ENCODE measurements around the gene FLNB.

FLNB gene

DNA sequence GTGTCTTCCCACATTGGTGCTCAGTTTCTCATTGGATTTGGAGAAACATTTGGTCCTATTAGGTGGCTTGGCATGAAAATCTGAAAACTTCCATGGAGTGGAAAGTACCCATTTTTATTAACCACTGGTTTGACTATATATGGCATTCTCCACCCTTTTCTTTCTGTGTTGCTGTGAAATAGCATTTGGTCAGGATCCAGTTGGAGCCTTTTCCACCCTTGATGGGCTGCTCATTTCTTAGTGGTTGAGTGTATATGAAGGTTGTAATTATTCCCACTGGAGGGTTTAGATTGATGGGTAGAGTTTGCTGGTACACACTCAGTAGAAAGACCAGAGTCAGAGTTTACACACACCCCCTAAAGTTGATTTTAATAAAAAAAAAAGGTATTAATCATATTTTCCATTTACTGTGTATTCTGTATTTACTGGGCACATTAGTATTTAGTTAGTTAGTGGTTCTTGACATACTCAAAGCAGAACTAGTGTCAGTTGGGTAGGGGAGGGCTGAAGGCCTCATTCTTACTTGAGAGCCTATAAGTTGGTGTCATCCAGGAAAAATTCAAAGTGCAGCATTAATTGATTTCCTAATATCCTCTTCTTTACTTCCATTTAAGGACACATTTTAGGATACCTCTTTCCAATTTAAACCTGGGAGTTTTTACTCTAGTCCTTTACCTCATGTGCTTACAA is 69.5 kb downstream of the FLNB start:
- DNase-seq (ENCODE audit: low read depth), result no peak

DNA sequence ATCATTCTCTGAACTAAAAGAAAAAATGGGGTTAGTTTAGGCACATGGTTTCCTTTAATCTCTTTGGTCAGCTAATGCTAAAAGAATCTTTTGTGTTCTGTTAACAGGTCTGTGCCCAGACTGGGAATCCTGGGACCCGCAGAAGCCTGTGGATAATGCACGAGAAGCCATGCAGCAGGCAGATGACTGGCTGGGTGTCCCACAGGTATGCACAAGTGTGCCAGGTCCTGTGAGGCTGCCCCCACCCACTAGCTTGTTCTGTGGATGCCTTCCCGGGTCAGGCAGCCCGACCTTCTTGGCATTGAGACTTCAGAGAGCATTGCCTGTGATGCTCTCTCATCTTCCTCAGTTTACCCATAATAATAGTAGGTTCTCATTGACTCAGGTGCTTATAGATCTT is 70.4 kb downstream of the FLNB start:
- DNase-seq (ENCODE audit: low read depth), result no peak

DNA sequence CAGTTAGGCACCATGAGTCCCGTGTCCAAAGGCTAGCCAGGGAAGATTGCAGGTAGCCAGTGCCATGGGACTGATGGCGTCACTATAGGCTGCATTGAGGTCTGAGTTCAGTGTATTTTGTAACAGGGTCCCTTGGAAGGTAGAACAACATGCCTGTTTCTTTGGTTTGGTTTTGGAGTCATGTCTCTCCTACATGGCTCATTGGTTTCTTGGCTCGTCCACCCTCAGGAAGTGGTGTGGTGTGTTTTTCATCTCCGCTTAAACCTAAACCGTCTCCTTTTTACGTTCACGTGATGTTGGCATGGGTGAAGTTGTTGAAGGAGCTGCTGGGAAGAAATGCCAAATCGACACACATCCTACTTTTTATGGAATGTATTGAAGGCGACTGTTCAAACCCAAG is 71.6 kb downstream of the FLNB start:
- no peak for DNase-seq (ENCODE audit: low read depth)

DNA sequence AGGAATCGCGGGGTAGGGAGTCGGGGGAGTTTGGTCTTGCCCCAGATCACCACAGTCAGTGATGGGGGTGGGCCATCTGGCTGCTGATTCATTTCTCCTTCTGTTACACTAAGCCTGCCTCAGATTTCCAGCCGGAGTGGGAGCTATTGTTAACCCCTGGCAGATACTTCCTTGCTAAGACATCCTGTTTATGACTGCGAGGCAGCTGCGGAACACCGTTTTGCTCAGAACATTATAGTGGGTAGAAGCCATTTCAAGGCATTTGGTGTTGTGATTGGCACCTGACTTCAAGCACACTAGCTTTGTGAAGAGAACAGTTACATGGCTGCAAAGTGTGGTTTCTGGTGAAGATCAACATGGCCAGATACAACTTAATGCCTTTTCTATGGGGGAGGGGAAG is 73.8 kb downstream of the FLNB start:
- no peak for DNase-seq (ENCODE audit: low read depth)

DNA sequence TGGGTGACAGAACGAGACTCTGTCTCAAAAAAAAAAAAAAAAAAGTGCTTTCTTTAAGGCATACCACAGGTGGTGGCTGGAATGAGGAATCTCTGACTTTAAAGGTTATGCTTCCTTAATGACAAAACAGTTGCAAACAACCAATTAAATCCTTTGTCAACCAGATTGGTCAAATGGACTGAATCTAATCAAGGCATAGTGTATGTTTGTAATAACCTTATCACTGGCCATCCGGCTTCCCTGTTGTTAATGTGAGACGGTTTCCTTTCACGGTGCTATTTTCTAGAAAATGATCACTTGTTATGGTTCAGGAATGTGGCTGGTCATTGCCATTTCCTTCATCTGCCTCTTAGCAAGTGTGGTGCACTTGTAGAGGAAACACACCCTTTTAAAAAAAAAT is 75.9 kb downstream of the FLNB start:
- DNase-seq (ENCODE audit: low read depth), result no peak

DNA sequence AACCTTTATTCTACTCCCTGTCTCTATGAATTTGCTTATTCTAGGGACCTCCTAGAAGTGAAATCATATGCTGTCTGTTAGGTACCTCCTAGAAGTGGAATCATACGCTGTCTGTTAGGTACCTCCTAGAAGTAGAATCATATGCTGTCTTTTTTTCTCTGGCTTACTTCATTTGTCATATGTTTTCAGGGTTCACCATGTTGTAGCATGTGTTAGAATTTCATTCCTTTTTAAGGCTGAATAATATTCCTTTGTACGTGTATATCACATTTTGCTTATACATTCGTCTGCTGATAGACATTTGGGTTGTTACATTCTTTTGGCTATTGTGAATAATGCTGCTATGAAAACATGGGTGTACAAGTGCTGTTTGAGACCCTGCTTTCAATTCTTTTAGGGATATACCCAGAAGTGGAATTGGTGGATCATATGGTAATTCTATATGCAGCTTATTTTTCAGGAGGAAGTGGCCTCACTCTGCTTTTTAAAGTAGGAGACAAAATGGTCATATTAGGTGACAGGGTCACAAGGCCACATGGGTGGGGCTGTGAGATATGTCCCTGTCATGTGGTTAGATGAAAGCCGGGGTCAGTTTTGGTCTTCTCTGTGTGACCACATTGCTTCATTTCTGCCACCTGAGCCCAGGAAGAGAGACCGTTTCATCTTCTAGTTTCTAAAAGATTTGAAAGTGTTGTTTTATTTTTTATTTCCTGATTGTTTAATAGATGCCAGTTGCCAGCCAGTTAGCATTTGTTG is 76.7 kb downstream of the FLNB start:
- no peak for DNase-seq (ENCODE audit: low read depth)

DNA sequence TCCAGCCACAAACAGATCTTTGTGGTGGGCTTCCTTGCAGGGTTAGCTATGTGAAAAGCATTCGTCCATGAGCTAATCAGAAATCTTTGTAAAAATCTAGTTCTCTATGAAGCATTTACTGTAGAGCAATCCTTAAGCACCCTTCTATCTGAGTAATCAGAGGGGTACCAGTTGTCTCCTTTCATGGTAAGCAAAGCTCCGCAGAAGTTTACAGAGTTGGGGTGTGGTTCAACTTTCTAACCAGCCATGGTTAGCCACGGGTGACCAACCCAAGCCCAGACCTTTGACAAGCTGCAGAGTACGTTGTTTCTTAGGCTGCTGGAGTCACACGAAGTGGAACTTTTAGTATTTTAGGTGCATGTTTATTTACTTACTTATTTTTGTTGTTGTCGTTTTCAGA is 77.4 kb downstream of the FLNB start:
- no peak for DNase-seq (ENCODE audit: low read depth)

DNA sequence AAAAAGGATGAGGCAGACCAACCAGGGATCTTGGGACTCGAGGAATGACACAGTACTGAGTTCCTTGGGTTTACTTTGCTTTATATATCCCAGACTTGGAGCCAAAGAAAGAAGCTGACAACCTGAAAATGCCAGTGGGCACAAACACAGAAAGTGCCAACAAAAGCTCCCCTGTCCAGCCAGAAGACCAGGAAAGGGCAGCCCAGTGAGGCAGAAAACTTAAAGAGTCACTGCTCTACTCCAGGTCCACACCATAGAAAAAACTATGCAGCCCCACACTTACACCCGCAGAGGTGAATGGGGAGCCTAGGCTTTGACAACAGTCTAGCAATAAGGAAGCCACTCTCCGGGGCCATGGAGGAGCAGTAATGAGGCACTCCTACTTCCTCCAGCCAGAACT is 80.3 kb downstream of the FLNB start:
- DNase-seq (ENCODE audit: low read depth), result no peak

DNA sequence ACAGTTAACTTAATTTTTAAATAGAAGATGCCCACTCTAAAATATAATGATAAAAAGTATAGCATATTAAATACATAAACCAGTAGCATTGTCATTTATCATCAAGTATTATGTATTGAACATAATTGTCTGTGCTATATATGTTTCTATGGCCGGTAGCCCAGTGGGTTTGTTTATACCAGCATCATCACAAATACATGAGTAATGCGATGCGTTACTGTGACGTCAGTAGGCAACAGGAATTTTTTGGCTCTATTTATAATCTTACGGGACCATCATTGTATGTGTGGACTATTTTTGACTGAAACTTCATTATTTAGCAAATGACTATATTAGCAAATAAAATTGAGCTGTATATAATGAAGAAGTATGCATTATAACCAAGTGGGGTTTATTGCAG is 82.1 kb downstream of the FLNB start:
- DNase-seq (ENCODE audit: low read depth), result no peak

DNA sequence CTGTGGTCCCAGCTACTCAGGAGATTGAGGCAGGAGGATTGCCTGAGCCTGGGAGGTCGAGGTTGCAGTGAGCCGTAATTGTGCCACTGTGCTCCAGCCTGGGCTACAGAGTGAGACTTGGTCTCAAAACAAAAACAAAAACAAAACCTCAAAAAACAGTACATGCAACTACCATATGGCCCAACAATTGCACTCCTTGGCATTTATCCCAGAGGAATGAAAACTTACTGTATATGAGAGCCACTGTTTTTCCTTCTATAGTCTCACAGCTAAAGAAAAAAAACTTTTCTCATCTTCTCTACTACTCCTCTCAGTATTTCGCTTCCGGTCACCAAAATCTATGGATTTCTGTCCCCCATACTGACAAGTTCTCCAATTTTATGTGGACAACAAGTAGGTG is 84.3 kb downstream of the FLNB start:
- no peak for DNase-seq (ENCODE audit: low read depth)

DNA sequence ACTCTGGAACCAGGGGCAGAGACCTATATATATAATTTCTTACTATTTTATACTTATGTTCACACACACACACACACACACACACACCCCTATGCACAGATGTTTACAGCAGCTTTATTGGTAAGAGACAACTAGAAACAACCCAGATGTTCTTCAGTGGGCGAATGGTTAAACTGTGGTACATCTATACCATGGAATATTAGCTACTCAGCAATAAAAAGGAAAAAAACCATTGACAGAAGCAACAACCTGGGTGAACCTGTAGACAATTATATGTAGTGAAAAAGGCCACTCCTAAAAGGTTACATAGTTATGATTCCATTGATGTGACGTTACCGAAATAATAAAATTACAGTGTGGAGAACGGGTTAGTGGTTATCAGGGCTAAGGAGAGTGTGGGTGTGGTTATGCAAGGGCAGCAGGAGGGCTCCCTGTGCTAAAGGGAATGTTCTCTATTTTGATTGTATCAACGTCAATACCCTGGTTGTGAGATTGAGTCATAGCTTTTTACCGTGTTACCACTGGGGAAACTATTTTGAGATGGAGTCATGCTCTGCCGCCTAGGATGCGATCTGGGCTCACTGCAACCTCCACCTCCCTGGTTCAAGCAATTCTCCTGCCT is 85.5 kb downstream of the FLNB start:
- DNase-seq (ENCODE audit: low read depth), result no peak

DNA sequence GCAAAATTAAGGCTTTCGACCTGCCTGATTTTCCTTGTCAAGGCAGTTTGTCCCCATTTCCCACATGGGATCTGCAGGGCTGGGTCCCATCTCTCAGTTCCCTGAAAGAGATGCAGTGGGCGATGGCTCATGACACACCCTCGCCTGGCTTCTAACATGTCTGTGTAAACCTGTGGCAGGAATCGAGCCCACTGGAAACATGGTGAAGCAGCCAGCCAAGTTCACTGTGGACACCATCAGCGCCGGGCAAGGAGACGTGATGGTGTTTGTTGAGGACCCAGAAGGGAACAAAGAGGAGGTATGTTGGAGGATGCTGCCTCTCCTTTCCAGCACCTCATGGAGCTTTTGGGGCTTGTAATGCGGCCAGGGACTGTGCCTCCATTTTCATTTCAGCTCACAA is 86.4 kb downstream of the FLNB start:
- no peak for DNase-seq (ENCODE audit: low read depth)

DNA sequence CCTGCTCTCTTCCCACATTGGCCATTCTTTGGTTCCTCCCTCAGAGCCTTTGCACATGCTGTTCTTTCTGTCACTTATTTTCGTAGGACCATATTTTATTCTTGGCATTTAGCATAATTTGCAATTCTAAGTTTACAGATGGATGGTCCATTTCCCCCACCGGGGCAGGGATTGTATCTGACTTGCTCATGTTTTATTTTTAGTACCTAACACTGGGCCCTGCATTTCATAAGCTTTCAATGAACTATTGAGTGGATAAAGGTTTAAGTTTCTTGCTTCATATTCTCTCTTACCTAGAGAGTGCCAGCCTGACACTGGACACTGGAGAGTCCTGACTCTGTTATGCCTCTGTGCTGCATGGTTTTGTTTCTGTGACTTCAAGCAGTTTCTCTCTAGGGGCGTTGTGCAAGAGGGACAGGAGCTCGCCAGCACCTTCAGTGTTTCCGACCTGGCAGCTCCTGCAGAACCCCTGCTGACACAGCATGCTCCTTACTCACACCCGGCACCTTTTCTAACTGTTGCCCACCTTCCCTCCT is 87.4 kb downstream of the FLNB start:
- no peak for DNase-seq (ENCODE audit: low read depth)

DNA sequence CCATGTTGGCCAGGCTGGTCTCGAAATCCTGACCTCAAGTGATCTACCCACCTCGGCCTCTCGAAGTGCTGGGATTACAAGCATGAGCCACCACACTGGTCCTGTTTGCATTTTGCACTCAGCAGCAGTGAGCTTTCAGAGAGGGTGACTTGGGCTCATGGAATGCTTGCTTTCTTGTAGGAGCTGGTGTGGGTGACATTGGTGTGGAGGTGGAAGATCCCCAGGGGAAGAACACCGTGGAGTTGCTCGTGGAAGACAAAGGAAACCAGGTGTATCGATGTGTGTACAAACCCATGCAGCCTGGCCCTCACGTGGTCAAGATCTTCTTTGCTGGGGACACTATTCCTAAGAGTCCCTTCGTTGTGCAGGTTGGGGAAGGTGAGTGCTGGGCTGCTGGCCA is 90.3 kb downstream of the FLNB start:
- DNase-seq (ENCODE audit: low read depth), result no peak

DNA sequence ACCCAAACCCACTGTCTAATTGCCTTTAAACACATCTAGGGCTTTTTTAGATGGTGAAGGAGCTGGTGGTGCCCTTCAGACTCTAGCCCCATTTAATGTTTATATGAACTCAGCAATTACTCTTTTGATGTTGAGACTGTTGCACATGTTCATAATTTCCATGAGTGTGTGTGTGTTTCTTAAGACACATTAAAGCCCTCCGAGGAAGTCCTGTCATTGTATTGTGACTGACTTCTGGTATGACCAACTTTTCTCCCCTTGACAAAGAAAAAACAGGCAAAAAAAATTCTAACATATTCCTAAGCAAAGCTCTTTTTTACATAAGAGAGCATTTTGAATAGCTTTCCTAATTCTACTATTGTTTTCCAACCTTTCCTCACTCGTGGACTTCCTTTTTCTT is 91.6 kb downstream of the FLNB start:
- no peak for DNase-seq (ENCODE audit: low read depth)

DNA sequence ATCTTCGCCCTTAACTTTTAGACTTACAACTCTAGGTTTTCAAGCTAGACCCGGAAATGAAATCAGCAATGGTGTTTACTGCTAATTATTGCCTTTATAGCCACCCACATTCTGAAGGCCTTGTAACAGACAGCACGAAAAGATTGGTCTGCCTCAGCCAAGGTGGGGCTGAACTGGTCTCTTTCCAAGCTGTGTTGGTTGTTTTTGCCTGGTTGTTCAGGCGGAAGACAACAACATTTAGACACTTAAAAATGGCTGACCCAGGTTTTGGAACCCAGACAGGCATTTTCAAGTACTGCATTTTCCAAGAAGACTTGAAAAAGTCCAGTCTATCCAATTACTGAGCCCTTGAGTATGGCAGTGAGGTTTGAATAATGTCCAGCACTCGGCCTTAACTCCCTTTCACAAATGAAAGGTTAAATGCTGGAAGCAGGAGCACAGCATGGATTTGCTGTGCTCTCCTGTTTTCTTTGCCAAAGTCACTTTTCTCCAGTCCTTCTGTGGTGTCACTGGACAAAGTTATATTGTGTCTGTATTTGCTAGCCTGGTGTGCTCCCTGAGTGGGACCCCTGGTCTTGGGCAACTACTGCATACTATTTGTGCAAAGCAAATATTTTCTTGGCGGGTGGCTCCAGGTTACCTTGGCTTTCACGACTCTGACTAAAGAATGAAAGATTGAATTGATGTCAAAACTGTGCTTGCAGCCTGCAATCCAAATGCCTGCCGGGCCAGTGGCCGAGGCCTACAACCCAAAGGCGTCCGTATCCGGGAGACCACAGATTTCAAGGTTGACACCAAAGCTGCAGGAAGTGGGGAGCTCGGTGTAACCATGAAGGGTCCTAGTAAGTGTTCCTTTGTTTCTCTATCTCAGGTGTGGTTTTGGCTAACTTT is 93.5 kb downstream of the FLNB start:
- DNase-seq (ENCODE audit: low read depth), result no peak

DNA sequence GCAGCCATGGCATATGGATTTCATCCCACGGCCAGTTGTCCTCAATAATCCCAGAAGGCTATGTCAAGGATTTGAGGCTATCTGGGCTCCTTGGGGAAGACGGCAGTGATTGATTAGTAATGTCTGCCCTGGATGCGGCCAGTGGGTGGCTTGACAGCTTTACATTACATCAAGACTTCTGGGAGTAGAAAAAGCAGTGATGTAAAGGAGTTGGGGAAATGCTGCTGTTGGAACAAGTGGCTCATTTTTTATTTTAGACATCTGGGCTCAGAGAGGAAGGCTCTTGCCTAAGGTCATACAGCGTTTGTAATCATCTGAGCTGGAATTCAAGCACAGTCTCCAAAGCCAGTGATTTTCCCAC is 94.1 kb downstream of the FLNB start:
- DNase-seq (ENCODE audit: low read depth), result no peak

DNA sequence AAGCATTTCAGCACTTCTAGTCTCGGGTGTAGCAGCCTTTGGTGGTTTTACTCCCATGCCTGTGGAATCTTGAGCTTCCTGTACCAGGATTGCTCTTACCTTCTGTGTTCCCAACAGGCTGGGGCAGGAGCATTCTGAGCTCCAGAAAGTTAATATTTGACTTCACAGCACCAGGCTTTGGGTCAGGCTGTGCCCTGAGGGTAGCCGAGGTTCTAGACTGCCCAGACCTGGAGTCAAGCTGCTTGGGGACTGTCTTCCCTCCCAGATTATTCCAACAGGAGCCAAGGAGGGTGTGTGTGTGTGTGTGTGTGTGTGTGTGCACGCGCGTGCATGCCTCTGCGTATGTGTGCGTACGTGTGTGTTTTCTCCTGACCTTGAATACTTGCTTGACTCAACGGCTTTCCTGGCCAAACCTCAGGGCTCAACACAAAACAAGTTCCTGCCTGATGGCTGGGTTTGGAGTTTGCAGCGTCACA is 94.8 kb downstream of the FLNB start:
- no peak for DNase-seq (ENCODE audit: low read depth)

DNA sequence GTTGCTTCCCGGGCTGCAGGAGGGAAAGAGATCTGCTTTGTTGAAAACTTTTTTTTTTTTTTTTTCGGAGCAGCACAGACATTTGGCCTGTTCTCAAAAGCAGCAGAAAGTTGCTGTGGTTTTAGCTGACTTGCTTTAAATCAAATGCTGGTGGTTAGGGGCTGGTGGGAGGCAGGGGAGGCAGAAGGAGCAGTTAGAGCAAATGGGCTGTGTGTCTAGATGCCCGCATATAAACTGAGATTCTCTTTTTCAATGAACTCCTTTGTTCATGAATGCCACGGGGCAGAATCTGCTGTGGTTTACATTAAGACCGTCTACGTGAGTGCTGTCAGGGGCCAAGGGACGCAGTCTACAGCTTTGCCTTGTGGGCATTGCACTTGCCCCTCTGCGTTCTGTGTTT is 95.9 kb downstream of the FLNB start:
- no peak for DNase-seq (ENCODE audit: low read depth)

DNA sequence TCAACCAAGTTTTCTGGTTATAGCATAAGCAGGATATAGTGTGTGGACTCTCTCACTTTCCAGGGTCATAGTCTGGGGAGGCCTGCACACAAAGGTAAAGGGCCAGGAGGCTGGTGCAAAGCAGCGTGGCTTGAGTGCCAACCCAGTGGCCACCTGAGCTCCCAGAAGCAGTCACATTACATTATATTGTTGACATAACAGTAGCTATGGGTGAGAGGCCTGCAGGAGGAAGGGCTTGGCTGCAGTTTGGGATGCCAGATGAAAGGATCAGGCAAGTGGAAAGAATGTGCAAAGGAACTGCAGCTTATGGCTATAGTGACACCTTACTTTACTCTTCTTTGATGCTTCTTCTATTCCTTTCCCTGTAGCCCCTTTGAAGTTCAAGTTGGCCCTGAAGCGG is 96.5 kb downstream of the FLNB start:
- DNase-seq (ENCODE audit: low read depth), result no peak

DNA sequence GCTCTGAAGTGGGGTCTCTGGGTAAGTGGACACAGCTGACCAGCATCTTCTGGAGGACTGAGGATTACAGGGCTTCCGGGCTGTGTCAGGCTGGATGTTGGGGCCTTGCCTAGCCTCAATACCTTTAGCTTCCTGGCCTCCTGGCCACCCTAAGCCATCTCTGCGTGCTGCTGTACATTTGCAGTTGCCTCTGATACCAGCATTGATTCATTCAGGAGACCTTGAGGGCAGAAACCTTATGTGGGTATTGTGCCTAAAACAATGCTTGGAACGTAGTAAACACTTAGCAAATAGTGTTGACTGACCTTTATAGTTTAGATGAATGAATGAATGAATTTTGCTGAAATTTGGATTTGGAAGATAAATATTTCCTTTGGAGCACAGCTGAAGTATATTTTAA is 97.0 kb downstream of the FLNB start:
- no peak for DNase-seq (ENCODE audit: low read depth)

DNA sequence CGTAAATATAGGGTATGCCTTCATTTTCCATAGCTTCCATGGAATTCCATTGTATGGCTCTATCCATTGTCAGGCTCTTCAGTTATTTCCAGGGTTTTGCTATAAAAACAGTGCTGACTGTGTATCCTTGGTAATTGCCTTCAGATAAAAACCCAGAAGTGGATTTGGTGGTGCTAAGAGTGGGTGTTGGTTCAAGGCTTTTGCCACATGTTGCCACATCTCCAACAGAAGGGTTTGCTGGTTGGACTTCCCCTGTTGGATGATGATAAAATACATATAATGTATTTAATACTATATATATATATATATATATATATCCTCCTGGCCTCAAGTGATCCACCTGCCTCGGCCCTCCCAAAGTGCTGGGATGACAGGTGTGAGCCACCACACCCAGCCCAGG is 97.8 kb downstream of the FLNB start:
- DNase-seq (ENCODE audit: low read depth), result no peak

Measured in stimulated activated CD8-positive, alpha-beta memory T cell treated with anti-CD3 and anti-CD28 coated beads, Interleukin-4, amount 100 ng/mL, for 24 hours (primary cell).